Lower leg skin (tissue), 4 donors: ENCODE measurements around the gene ZCCHC24. TPM values are rescaled to one million over a fixed set of nuclear protein-coding genes. Genes with fewer than 3 reads are reported as not detected.

Experiments
- DNase-seq, 2 donors: peaks; one replicate each; pipeline ENCODE4 v3.0.0-alpha.2; 2019; ENCODE audit warnings: low spot score in 2 of 2
- H3K4me3 ChIP-seq: fragments of 200-600 bp; sonication (generic); 2 replicates; pipeline ENCODE4 v1.5.1; 2017; ENCODE audit warnings: mild to moderate bottlenecking, low read depth; ENCODE audit not compliant: poor library complexity, severe bottlenecking
- POLR2A ChIP-seq, 2 donors: fragments of 450-650 bp; IDR thresholded peaks; one replicate each; pipeline ENCODE4 v1.6.1; 2016 to 2017; ENCODE audit warnings: antibody characterized with exemption in 2 of 2, mild to moderate bottlenecking in 1 of 2, moderate library complexity in 1 of 2
- WGBS, 2 donors: methylation state at CpG; one replicate each; pipeline ENCODE4 v1.1.5; 2018; 5-methylcytosine and 5-hydroxymethylcytosine counted together
- intact Hi-C: fragments of 100-400 bp; cut with DNase I; formaldehyde crosslinking; loops from one replicate; pipeline ENCODE4 v1.15.0; 2023; ENCODE audit warnings: low total_unique reads
- total RNA-seq, 4 donors: library from RNA; depleted of rRNA; stranded (reverse); fragments of >200 nt; gene quantifications; one replicate each; pipeline ENCODE4 v1.1.0, GENCODE V29; 2016
- TF ChIP-seq, protein P1 (sequence below), 3 donors: fragments of 450-650 bp; IDR thresholded peaks; one replicate each; pipeline ENCODE4 v1.5.1; 2016; ENCODE audit warnings: antibody characterized with exemption in 3 of 3, mild to moderate bottlenecking in 3 of 3, moderate library complexity in 2 of 3

The ZCCHC24 gene
- total RNA-seq, 4 donors from 2014 or later: 9.9 to 16.8 (median 13.1) TPM

DNA sequence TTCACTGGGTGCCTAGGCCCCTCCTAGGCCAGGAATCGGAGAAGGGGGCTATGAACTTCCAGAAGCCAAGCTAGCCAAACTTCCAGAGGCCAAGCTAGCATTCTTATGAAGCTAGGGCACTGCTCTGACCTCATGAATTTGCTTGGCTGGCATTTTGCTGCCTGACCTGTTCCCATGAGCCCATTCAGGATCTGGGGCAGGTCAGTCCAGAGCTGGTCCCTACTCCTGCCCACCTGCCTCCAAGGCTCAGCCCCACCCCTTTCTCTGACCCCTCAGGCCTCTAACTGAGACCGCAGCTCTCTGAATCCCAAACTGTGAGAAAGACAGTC, 99.4 kb downstream of the ZCCHC24 start:
- 100% methylated on average over 1 to 2 of the region's 2 CpGs for WGBS, 2 donors
- intact Hi-C loops: no loop called here
- TF ChIP-seq, protein P1, sequence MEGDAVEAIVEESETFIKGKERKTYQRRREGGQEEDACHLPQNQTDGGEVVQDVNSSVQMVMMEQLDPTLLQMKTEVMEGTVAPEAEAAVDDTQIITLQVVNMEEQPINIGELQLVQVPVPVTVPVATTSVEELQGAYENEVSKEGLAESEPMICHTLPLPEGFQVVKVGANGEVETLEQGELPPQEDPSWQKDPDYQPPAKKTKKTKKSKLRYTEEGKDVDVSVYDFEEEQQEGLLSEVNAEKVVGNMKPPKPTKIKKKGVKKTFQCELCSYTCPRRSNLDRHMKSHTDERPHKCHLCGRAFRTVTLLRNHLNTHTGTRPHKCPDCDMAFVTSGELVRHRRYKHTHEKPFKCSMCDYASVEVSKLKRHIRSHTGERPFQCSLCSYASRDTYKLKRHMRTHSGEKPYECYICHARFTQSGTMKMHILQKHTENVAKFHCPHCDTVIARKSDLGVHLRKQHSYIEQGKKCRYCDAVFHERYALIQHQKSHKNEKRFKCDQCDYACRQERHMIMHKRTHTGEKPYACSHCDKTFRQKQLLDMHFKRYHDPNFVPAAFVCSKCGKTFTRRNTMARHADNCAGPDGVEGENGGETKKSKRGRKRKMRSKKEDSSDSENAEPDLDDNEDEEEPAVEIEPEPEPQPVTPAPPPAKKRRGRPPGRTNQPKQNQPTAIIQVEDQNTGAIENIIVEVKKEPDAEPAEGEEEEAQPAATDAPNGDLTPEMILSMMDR (IDR thresholded peaks at IDR 0.05): no peak
- TF ChIP-seq POLR2A (IDR thresholded peaks at IDR 0.05): no peak
- no peak overlapping the region for H3K4me3 ChIP-seq
- DNase-seq: no peak

DNA sequence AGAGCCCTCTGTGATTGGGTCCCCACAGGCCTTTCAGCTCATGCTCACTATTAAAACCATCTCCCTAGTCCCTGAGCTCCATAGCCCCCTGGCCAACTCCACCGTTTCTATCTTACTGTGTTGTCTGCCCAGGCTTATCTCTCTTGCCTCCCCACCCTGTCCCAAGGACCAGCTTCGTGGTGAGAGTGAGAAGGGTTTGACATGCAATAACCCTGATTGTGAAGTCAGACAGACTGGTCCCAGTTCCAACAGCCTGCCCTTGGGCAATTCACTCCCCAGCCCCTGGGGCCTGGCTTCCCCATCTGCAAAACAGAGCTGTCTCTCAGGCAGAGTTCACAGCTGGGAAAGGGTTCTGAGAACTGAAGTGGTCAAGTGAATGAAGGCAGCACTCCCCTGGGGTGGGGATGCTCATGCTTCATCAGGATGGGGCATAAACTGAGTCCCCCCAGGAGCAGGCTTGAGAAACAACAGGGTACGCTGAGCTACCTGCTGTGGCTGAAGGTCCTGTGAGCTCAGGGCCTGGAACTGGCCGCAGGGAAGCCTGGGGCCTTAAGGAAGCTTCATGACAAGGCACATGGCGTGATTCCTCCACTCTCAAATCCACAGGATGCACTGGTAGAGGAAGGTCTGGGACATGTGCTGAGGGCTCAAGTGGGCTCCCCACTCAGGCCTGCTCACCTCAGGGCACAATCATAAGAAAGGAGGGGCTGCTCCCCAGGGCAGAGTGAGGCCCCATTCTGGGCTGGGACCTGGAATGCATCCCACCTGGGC, 100.0 kb downstream of the ZCCHC24 start:
- peak in 1 of 2 donors; percentile 82 for DNase-seq
- intact Hi-C loops: no loop called here
- H3K4me3 ChIP-seq: no peak overlapping the region
- TF ChIP-seq, protein P1 (IDR thresholded peaks at IDR 0.05): no peak
- TF ChIP-seq POLR2A (IDR thresholded peaks at IDR 0.05): no peak
- WGBS, 2 donors: 87 to 89% methylated on average over 5 of the region's 5 CpGs

DNA sequence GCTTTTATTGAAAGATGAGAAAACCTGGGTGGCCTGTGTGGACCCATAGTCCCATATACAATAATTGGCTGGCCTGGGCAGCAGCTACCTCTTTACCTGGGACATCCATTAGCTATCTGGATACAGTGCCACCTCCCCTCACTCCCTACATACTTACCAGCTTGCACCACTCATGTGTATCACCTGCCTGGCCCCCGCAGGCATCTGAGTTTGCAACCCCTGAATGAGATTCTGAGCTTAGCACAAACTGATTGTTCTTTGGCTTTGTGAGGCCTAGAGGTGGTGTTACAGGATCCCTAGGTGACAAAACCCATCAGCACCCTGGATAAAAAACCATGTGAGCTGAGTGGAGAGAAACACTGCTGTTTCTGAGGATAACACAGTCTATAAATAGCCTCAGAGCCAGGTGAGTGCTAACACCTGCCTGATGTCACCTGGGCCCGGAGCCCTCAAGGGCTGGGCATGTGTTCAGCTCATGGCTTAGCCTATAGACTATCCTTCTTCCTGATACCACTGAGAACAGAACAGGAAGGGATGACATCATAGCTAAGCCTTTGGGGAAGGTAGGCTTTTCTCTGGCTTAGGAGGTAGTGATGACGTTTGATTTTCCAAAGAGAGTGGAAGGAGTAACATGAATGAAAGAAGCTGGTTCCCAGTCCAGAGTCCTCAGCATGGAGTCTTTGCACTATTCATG, 100.8 kb downstream of the ZCCHC24 start:
- TF ChIP-seq, protein P1 (IDR thresholded peaks at IDR 0.05): no peak
- TF ChIP-seq POLR2A (IDR thresholded peaks at IDR 0.05): no peak

DNA sequence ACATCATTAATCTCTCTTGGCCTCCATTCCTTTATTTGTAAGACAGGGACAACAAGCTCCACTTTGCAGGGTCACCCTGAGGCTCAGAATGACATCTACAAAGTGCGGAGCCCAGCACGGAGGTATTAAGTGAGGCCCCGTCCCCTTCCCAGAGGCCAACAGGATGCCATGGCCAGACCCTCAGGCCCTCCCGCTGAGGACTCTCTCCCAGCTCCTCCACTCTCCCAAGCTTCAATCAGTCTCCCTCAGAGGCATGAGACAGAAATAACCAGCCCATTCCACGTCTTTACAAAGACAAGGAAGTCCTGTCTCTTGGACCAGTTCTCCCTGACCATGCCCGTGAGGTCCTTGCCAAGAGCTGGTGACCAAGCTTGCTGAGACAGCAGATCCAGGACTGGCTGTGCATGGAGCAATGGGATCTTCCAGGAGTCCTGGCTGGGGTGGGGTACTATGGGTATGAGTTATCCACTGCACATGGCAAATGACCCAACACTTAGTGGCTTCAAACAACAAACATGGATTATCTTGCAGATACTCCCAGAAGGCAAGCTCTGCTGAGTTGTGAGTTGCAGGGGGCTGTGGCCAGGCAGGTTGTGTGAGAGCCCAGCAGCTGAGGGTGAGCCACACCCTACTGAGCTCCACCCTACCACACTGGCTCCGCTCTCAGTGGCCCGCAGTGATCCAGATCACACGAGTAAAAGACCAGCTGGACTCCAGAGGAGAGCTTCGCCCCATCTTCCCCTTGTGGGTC, 102.4 kb downstream of the ZCCHC24 start:
- H3K4me3 ChIP-seq: no peak overlapping the region
- peak in 1 of 2 donors; percentile 78 for DNase-seq
- intact Hi-C loops: no loop called here
- 64 to 73% methylated on average over 10 of the region's 10 CpGs for WGBS, 2 donors
- no peak for TF ChIP-seq POLR2A (IDR thresholded peaks at IDR 0.05)
- TF ChIP-seq, protein P1 (IDR thresholded peaks at IDR 0.05): no peak

More for the DNA sequence above, 100.8 kb downstream of the ZCCHC24 start:
- H3K4me3 ChIP-seq: no peak overlapping the region
- WGBS, 2 donors: 59 to 73% methylated on average over 3 of the region's 3 CpGs
- intact Hi-C loops: no loop called here
- peak in 1 of 2 donors; percentile 68 for DNase-seq

DNA sequence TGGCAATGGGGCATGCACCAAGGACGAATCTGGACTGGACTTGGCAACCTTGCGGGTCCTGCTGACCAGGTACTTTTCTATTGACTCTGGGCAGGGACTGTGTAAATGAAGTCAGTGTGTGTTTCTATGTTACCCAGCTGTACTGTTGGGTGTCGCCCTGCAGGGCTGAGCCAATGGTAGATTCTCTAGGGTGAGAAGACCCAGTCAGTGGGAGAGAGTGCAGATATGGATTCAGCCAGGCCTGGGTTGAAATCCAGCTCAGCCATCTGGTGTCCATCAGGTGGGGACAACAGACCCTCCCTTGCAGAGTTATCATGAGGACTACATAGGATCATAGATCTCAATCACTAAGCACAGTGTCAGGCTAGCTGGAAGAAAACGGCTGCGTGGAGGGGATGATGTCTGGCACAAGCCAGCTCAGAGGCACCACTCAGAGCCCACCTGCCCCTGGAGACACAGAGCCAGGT, 103.1 kb downstream of the ZCCHC24 start:
- H3K4me3 ChIP-seq: no peak overlapping the region
- WGBS, 2 donors: 86 to 92% methylated on average over 5 of the region's 5 CpGs
- intact Hi-C loops: no loop called here
- DNase-seq: peak in 1 of 2 donors; percentile 64
- TF ChIP-seq POLR2A (IDR thresholded peaks at IDR 0.05): no peak
- TF ChIP-seq, protein P1 (IDR thresholded peaks at IDR 0.05): no peak
